Cardiac muscle cell (in vitro differentiated cells and primary cell): Measurements from ENCODE around the gene TTYH3. TPM values are rescaled to one million over a fixed set of nuclear protein-coding genes. Genes with fewer than 3 reads are reported as not detected.
"Not testable (repeated sequence)": the region's sequence is repeated elsewhere in the genome, so short reads cannot be mapped to it uniquely, and the experiment has no call there.

Experiments
- DNase-seq, 2 donors: peaks; one replicate each; pipeline versions ENCODE4 v3.0.0 to v3.0.0-alpha.2; 2010 to 2017; ENCODE audit warnings: low read depth in 1 of 2, low spot score in 1 of 2
- H3K27ac ChIP-seq: fragments of 200-600 bp; sonication (generic); 2 replicates; pipeline ENCODE4 v1.5.1; 2016
- H3K27me3 ChIP-seq: fragments of 200-600 bp; sonication (generic); 2 replicates; pipeline ENCODE4 v1.6.0; 2016; ENCODE audit warnings: control low read depth
- H3K36me3 ChIP-seq: fragments of 200-600 bp; sonication (generic); 2 replicates; pipeline ENCODE4 v1.5.1; 2016; ENCODE audit warnings: control low read depth
- H3K4me1 ChIP-seq: fragments of 200-600 bp; sonication (generic); 2 replicates; pipeline ENCODE4 v1.8.1; 2017; ENCODE audit warnings: low read depth, mild to moderate bottlenecking, mixed run types
- H3K4me3 ChIP-seq: fragments of 200-600 bp; sonication (generic); 2 replicates; pipeline ENCODE4 v1.5.1; 2016; ENCODE audit warnings: mild to moderate bottlenecking
- H3K9me3 ChIP-seq: fragments of 200-600 bp; sonication (generic); 2 replicates; pipeline ENCODE4 v1.5.1; 2017; ENCODE audit warnings: low read depth, mild to moderate bottlenecking, control low read depth
- polyA plus RNA-seq: library from polyadenylated mRNA; unstranded; fragments of >200 nt; fragmentation: Nextera tagmentation; extraction: Ambion mirVana; gene quantifications from 2 replicates; pipeline ENCODE4 v1.2.1, GENCODE V29; 2016
- total RNA-seq: library from RNA; depleted of rRNA; stranded (reverse); fragments of >200 nt; gene quantifications from 2 replicates; pipeline ENCODE4 v1.2.3, GENCODE V29; 2016
- TF ChIP-seq, protein P1 (sequence below): IDR thresholded peaks from 2 replicates; pipeline ENCODE4 v1.5.1; 2012; ENCODE audit warnings: low read depth, mild to moderate bottlenecking, low read length

Gene TTYH3
- total and polyA plus RNA-seq, 2 experiments from 2014 or later = 64.6 to 86.6 TPM

GRCh38 chr7:2587134-2587533 lies 44.7 kb upstream of the TTYH3 start:
- H3K4me3 ChIP-seq = no peak overlapping the region
- DNase-seq = no peak
- H3K27me3 ChIP-seq = no peaks in the 10 kb centered on the region
- H3K4me1 ChIP-seq = no peaks in the 10 kb centered on the region
- H3K9me3 ChIP-seq = no peaks in the 10 kb centered on the region
- TF ChIP-seq, protein P1, sequence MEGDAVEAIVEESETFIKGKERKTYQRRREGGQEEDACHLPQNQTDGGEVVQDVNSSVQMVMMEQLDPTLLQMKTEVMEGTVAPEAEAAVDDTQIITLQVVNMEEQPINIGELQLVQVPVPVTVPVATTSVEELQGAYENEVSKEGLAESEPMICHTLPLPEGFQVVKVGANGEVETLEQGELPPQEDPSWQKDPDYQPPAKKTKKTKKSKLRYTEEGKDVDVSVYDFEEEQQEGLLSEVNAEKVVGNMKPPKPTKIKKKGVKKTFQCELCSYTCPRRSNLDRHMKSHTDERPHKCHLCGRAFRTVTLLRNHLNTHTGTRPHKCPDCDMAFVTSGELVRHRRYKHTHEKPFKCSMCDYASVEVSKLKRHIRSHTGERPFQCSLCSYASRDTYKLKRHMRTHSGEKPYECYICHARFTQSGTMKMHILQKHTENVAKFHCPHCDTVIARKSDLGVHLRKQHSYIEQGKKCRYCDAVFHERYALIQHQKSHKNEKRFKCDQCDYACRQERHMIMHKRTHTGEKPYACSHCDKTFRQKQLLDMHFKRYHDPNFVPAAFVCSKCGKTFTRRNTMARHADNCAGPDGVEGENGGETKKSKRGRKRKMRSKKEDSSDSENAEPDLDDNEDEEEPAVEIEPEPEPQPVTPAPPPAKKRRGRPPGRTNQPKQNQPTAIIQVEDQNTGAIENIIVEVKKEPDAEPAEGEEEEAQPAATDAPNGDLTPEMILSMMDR = no peak
- H3K27ac ChIP-seq = no peak overlapping the region
- H3K36me3 ChIP-seq = peaks cover 18% of the 10 kb centered on the region

DNA sequence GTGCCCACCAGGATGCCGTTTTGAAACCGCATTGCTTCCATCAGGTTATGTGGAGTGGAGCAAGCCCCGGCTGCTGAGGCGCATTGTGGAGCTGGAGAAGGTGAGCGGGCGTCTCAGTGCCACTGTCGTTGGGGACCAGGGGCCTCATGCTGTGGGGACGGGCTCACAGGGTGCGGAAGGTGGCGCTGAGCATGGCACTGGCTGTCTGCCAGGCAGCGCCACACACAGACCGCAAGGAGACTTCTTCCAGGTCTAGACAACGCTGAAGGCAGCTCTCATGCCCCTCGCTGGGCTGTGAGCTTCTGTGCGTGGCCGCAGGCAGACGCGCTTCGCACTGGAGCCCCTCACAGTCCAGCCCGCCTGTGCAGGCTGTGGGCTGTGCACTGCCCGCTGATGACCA lies 44.0 kb upstream of the TTYH3 start:
- Histone ChIP-seq H3K9me3 (no peaks in the 10 kb centered on the region), H3K36me3 (peaks cover 22% of the 10 kb centered on the region), H3K27ac (no peak overlapping the region), H3K27me3 (no peaks in the 10 kb centered on the region), H3K4me3 (no peak overlapping the region), H3K4me1 (no peaks in the 10 kb centered on the region)
- TF ChIP-seq, protein P1 = no peak
- DNase-seq = no peak

DNA sequence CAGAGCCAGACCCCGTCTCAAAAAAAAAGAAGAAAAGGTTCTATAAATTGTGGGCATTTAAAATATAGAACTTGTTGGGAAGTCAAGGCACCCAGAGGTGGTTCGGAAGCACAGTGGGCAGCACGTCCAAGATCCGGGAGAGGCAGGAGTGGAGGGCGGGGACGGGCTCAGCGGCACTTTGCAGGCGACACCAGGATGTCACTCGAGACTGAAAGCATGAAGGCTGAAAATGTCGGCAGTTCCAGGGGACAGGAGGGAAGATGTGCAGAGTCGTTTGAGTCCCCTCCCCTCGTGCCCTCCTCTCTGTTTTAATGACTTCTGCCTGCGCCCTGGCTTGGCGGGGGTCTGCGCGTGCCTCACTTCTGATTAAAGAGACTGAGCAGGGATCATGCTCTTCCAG lies 42.4 kb upstream of the TTYH3 start:
- H3K9me3 ChIP-seq = no peaks in the 10 kb centered on the region
- TF ChIP-seq, protein P1 = no peak
- no peak for DNase-seq
- H3K27me3 ChIP-seq = no peaks in the 10 kb centered on the region
- H3K27ac ChIP-seq = no peak overlapping the region
- no peak overlapping the region for H3K4me3 ChIP-seq
- H3K4me1 ChIP-seq = no peaks in the 10 kb centered on the region
- peaks cover 24% of the 10 kb centered on the region for H3K36me3 ChIP-seq

DNA sequence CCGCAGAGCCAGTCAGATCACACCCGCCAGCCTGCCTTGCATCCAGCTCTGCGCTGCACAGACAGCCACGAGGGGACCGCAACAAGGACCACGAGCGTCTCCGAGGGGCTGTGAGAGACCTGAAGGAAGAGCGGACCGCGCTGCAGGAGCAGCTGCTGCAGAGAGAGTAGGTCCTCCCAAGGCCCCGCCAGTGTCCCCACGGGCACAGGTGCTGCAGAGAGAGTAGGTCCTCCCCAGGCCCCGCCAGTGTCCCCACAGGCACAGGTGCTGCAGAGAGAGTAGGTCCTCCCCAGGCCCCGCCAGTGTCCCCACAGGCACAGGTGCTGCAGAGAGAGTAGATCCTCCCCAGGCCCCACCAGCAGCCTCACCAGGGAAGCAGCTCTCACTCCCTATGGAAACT lies 41.8 kb upstream of the TTYH3 start:
- not testable (repeated sequence) for H3K4me1 ChIP-seq, H3K4me3 ChIP-seq, H3K27ac ChIP-seq, H3K9me3 ChIP-seq, DNase-seq, H3K27me3 ChIP-seq
- H3K36me3 ChIP-seq = peaks cover 21% of the 10 kb centered on the region

- TF ChIP-seq, protein P1 = no peak
- no peak for DNase-seq
- H3K4me1 ChIP-seq = no peaks in the 10 kb centered on the region
- H3K27ac ChIP-seq = no peak overlapping the region
- no peaks in the 10 kb centered on the region for H3K9me3 ChIP-seq
- peaks cover 15% of the 10 kb centered on the region for H3K36me3 ChIP-seq
- no peak overlapping the region for H3K4me3 ChIP-seq
- no peaks in the 10 kb centered on the region for H3K27me3 ChIP-seq
These were observed 39.4 kb upstream of the TTYH3 start for GRCh38 chr7:2592375-2592865.

DNA sequence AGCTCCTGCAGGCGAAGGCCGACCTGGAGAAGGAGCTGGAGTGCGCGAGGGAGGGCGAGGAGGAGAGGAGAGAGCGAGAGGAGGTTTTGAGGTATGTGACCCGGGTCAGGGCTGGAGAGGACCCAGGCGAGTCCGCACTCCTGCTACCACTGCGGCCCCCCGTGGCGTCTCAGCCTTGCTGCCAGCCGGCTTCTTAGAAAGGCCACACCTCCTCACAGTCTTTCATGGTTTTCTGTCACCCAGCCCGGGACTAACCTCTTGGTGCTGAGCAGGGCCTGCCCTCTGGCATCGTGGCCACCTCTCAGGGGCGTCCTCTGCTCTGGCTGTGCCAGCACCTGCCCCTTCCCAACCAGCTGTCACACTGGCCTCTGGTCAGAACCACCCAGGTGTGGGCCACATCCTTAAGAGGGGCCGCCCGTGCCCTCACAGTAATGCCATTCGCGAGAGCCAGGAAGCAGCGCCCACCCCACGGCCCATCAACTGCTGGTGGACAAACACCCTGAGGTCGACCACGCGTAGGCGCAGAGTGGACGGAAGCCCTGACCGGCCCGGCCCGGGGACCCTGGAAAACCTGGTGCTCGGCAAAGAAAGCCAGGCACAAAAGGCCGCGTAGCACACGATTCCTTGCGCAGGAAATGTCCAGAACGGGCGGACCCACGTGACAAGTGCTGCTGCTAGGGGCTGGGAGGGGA lies 38.6 kb upstream of the TTYH3 start:
- no peak for DNase-seq
- Histone ChIP-seq H3K9me3 (no peaks in the 10 kb centered on the region), H3K4me3 (no peak overlapping the region), H3K27me3 (no peaks in the 10 kb centered on the region), H3K4me1 (no peaks in the 10 kb centered on the region), H3K27ac (no peak overlapping the region), H3K36me3 (peaks cover 15% of the 10 kb centered on the region)
- TF ChIP-seq, protein P1 = no peak
